HG03108 (cell line): ENCODE data around the gene ADCY5.
"Not testable (repeated sequence)": the region's sequence is repeated elsewhere in the genome, so short reads cannot be mapped to it uniquely, and the experiment has no call there.

Experiments
- ATAC-seq: cut with Tn5 transposase; IDR thresholded peaks from one replicate; pipeline ENCODE4 v1.9.1; 2021; ENCODE audit warnings: moderate library complexity; ENCODE audit not compliant: unreplicated experiment

Gene ADCY5

GRCh38 chr3:123278446-123278845, 170.4 kb downstream of the ADCY5 start:
- ATAC-seq: no peak

GRCh38 chr3:123277106-123277505, 171.8 kb downstream of the ADCY5 start:
- no peak for ATAC-seq

- ATAC-seq: no peak
These were observed 172.4 kb downstream of the ADCY5 start for GRCh38 chr3:123276346-123277006.

- no peak for ATAC-seq
These were observed 173.2 kb downstream of the ADCY5 start for GRCh38 chr3:123275691-123276090.

GRCh38 chr3:123272547-123272946, 176.3 kb downstream of the ADCY5 start:
- ATAC-seq: no peak

- no peak for ATAC-seq
These were observed 177.3 kb downstream of the ADCY5 start for GRCh38 chr3:123271466-123272159.

GRCh38 chr3:123270818-123271217, 178.1 kb downstream of the ADCY5 start:
- ATAC-seq: no peak

- ATAC-seq: no peak
These were observed 181.1 kb downstream of the ADCY5 start for GRCh38 chr3:123267821-123268220.

- ATAC-seq: no peak
These were observed 184.9 kb downstream of the ADCY5 start for GRCh38 chr3:123263941-123264340.

GRCh38 chr3:123262868-123263267, 186.0 kb downstream of the ADCY5 start:
- no peak for ATAC-seq

- no peak for ATAC-seq
These were observed 186.7 kb downstream of the ADCY5 start for GRCh38 chr3:123262226-123262625.

GRCh38 chr3:123261666-123262065, 187.2 kb downstream of the ADCY5 start:
- no peak for ATAC-seq

- ATAC-seq: no peak
These were observed 190.0 kb downstream of the ADCY5 start for GRCh38 chr3:123258811-123259420.

- no peak for ATAC-seq
These were observed 190.5 kb downstream of the ADCY5 start for GRCh38 chr3:123258359-123258758.

- ATAC-seq: no peak
These were observed 192.6 kb downstream of the ADCY5 start for GRCh38 chr3:123256256-123256655.

GRCh38 chr3:123246866-123247265, 202.0 kb downstream of the ADCY5 start:
- ATAC-seq: no peak

GRCh38 chr3:123244128-123244527, 204.8 kb downstream of the ADCY5 start:
- no peak for ATAC-seq

- ATAC-seq: no peak
These were observed 209.1 kb downstream of the ADCY5 start for GRCh38 chr3:123239756-123240155.

GRCh38 chr3:123239186-123239585, 209.7 kb downstream of the ADCY5 start:
- ATAC-seq: not testable (repeated sequence)

GRCh38 chr3:123236902-123237301, 212.0 kb downstream of the ADCY5 start:
- no peak for ATAC-seq
